Prostate gland (tissue), 1 donor: ENCODE data around the gene CLNK.

ENCODE experiments used
- POLR2A ChIP-seq: fragments of 450-650 bp; IDR thresholded peaks from one replicate; pipeline ENCODE4 v1.6.1; 2016; ENCODE audit warnings: antibody characterized with exemption, mild to moderate bottlenecking
- POLR2AphosphoS5 ChIP-seq: sonication (generic); formaldehyde crosslinking; IDR thresholded peaks from one replicate; pipeline ENCODE4 v1.6.1; 2017; ENCODE audit warnings: antibody characterized with exemption

GRCh38 chr4:10629394-10629793 is 55.2 kb downstream of the CLNK start:
- TF ChIP-seq POLR2AphosphoS5 (no peak), POLR2A (no peak)
